ENCODE results near the gene OTC. TPM values are rescaled to one million over a fixed set of nuclear protein-coding genes. Genes with fewer than 3 reads are reported as not detected.

OTC gene
- total RNA-seq, 1 donor, result not detected

Small RNA genes within 50 kb of the gene (small RNA-seq; reads per million reads assigned to genes)
- gene RF00322, result not detected

Other genes with a start within 250 kb of the OTC start
- gene SRPX, start 131.7 kb upstream of the OTC start, total RNA-seq, result 35.4 and 36.7 TPM in 2 replicates
- gene RPGR, start 25.1 kb upstream of the OTC start, total RNA-seq, result 4.3 and 6.8 TPM in 2 replicates
- not detected in 2 replicates for gene TSPAN7, start 208.9 kb downstream of the OTC start, total RNA-seq